ENCODE measurements around the gene FAM153A.
"Not testable (repeated sequence)": the region's sequence is repeated elsewhere in the genome, so short reads cannot be mapped to it uniquely, and the experiment has no call there.

The FAM153A gene

DNA sequence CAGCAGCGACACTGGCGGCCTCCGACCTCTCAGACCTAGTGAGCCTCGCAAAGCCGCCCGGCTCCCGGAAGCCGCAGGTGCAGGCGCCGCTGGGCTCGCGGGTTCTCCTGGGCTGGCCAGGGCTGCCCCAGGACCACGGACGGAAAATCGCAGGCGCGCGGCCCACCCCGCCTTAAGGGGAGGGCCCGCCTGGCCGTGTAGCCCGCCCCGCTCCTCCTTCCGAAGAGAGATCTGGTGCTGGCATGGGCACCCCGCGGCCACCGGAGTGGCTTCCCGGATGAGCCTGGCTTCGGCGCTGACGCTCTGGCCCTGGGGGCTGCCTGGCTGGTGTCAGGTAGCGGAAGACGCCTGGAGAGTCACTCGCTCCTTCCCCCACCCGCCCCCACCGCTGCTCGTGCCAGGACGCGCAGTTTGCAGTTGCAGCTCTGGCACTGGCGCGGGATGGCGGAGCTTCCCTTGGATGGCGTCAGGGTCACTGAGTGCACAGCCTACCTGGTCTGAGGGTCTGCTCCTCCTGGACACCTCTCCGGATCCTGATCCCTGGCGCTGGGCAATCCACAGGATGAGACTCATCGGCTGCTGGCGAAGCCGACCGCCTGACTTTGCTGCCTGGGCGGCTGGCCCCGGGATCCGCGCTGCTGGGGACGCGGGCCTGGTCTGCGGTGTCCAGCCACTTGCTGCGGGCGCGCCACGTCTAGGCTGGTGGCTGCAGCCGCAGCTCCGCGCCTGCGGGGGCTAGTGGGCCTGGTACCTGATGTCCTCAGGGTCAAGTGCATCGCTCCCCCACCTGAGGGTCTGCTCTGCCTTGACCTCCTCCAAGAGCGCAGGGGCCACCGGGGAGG lies at the start of gene FAM153A:
FAM153A (minus strand) TSS at position 108 of the 842 bp plus-strand sequence.
- not testable (repeated sequence) for DNase-seq

DNA sequence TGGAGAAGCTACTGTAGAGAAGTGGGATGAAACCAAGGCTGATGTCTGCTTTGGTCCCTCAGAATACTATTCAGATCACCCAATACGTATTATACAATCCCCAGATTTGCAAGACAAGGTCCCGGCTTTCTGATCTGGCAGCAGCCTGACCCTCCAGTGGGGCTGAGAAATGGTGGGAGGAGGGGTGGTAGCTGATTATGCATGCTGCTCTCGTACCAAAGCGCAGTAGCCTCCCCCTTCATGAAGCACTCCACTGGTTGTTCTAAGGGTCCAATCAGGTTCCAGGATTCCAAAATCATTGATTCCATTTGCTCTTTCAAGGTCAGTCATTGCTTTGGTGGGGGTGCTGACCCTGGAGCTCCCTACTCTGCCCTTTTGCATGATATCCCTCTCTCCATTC lies 49.6 kb upstream of the FAM153A start:
- not testable (repeated sequence) for DNase-seq

DNA sequence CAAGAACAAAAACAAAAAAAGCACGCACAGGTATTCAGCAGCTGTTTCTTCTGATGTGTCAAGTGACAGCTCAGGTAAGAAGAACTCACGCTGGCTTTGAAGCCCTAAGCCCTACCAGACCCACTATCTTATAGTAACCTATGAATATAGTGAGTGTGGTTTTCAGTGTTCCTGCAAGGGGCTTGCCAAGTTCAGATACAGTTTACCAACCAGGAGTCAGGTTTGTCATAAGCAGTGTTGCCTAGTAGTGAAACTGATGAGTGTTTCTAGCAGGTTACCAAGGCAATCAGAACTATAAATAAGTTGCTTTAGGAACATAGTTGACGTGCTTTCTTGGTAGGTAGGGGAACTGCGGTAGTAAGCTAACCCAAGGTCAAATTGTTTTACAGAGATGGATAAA lies 43.4 kb upstream of the FAM153A start:
- DNase-seq = not testable (repeated sequence)

DNA sequence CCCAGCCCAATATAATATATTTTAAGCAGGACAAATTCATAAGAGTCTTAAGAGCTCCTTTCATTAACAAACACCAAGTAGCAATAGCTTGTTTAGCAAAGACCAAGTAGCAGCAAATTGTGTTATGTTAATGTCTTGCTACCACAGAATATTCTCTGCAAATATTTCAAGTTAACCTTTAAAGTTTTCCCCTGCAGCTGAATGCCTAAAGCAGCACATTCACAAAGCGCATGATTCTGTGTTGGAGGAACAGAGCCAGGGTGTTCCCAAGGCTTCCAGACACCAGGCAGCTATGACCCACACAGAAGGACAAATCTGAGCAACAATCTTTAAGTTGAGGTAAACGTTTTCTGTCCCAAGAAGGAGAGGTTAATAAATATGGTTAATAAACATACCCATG lies 42.1 kb upstream of the FAM153A start:
- DNase-seq = not testable (repeated sequence)

DNA sequence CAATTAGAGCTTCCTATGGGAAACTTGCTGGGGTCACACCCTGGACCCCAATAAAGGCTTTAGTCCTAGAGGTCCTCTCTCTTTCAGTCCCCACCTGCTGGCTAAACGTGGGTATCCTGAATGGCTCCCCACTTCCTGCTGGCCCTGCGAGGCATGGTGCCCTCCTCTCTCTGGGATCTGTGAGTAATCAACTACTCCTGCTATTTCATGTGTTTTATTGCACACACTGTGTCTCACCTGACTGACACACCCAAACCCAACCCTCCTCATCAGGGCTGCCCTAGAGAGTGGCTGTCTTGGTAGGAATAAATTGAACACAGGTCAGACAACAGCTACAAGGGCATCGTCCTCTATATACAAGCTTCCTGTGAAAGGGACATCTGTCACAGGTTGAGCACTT lies 39.8 kb upstream of the FAM153A start:
- DNase-seq = not testable (repeated sequence)

DNA sequence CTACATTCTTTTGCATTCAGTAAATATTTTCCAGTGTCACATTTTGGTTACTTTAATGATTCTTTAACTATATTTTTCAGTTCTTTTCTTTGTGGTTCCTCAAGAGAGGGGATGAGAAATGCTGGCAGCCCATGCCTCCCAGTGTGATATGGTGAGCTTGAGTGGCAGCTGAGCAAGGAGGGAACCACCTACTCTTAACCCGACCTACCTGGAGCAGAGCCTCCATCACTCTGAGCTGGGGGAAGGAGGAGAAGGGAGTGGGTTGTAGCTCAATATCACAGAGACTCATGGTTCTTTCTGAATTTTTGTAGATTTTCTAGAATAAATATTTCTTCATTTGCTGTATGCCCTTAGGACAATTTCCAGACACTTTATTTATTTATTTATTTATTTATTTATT lies 37.0 kb upstream of the FAM153A start:
- not testable (repeated sequence) for DNase-seq

DNA sequence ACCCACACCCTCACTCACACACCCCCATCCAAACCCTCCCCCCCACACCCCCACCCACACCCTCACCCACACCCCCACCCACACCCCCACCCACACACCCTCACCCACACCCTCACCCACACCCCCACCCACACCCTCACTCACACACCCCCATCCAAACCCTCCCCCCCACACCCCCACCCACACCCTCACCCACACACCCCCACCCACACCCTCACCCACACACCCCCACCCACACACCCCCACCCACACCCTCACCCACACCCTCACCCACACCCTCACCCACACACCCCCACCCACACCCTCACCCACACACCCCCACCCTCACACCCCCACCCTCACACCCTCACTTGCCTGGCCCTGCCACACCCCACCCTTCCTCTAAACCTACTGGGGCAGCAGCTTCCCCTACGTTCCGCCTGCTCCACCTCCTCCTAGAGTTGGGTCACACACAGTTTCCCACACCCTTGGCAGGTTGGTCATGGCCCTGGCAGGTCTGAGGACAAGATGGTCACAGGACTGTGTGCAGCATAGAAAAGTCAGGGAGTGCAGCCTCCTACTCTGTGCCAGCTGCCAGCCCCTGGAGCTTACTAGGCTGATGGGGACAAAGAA lies 30.2 kb upstream of the FAM153A start:
- not testable (repeated sequence) for DNase-seq

DNA sequence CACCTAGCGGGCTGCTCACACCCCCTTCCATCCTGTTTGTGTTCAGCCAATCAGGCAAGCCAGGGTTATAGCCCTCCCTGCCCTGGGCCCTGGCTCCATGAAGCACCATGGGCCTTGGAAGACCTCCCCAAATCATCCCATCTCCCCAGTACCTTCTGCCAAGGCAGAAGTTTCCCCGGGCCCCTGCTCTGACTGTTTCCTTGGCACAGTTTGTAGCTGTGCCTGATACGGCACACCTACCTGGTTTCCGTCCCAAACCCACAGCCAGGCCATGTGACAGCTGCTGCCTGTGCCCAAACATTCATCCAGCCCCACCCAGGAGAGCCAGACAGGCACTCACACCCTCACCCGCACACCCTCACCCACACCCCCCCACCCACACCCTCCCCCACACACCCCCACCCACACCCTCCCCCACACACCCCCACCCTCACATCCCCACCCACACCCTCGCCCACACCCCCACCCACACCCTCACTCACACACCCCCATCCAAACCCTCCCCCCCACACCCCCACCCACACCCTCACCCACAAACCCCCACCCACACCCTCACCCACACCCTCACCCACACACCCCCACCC lies 29.6 kb upstream of the FAM153A start:
- not testable (repeated sequence) for DNase-seq

DNA sequence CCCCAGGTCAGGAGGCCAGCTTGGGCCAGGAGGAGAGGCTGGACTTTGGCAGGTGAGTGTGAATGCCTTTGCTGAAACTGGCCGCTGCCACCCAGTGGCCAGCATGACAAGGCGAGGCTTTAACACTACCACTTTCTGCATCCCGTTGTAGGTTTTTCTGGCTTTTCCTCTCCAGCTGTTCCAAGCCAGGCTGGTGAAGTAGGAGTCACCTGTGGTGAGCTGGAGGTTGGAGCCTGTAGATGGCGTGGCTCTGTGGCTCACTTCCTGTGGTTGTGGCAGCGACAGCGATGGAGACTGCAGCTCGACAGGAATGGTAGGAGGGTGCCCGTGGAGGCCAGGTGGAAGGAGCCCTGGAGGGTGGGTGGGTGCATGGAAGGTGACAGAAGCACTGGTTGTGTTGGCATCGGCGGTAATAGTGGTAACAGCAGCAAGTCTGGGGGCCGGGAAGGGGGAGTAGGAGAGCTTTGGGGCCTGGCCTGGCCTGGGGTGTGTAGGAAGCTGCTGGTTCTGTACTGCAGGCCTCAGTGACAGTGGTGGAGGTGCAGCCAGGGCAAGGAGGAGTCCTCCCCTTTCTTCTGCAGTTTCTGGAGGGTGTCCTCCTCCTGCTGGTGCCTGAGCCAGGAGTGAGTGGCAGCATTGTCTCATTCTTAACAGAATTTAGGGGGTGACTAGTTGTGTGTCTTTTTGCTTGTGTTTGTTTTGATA lies 26.7 kb upstream of the FAM153A start:
- not testable (repeated sequence) for DNase-seq

DNA sequence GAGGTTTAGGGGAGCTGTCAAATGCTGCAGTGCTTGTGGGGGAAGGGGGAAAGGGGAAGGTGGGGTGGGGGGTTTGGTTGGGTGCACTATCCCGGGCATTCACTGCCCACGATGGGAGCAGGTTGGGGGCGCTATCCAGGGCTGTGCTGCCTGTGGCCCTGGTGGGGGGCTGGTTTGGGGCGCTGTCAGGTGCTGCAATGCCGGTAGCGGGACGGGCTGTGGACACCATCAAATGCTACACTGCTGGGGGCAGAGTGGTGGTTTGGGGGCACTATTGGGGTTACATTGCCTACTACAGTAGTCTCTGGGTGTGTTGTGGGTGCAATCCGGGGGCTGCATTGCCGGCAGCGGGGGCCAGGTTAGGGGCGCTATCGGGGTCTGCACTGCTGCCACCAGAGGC lies 25.7 kb upstream of the FAM153A start:
- DNase-seq = not testable (repeated sequence)

DNA sequence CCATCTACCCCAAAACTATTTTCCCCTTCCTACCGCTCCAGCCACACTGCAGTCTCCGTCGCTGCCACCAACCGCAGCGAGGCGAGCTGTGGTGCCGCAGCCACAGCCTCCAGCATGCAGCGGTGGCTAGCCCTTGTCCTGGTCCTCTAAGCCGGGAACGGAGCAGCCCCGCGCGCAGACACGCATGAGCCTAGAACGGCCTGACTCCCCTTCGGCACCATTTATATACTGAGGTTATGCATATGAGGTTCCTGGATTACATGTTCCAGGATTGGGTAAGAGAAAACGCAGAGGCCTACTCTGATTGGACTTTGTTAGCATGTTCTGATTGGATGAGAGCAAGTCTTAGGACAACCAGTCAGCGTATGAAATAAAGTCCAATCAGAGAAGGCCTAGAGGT lies 24.6 kb upstream of the FAM153A start:
- DNase-seq = not testable (repeated sequence)

DNA sequence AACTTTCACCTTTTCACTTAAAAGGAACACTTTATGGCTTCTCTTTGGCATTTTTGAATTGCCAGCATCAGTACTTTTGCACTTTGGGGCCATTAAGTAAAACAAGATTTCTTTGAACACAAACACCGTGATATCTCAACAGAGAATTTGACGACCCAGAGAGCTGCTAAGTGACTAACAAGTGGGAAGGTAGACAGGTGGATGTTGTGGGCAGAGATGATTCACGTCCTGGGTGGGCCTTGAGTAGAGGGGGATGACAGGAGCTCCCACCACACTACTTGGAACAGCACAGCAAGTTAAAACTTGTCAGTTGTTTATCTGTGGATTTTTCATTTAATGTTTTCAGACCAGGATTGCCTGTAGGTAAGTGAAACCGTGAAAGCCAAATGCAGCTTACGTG lies 18.7 kb upstream of the FAM153A start:
- not testable (repeated sequence) for DNase-seq

DNA sequence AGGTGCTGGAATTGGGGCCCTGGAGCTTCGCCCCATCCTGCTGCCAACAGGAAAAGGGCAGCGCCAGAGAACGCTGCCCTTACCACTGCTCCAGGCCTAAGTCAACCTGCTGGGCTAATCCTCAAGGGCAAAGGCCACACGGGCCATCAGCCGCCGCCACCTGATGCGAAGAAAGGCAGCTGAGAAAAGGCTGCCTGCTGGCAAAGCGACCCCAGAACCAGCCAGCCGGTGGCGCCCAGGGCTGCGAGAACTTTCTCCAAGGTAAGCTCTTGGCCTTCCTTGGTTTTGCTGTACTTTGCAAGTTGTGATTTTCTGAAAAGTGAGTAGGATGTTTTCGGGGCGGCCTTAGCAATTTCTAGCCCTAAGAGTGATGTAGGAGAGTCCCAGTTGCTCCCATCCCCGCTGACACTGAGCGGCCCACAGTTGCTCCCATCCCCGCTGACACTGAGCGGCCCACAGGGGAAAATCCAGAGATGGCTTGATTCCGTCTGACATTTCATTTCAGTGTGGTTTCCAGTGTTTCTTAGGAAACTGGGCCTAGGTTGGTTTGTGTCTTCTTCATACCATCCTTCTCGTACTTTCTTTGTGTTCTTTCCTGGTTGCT lies 15.6 kb upstream of the FAM153A start:
- not testable (repeated sequence) for DNase-seq

DNA sequence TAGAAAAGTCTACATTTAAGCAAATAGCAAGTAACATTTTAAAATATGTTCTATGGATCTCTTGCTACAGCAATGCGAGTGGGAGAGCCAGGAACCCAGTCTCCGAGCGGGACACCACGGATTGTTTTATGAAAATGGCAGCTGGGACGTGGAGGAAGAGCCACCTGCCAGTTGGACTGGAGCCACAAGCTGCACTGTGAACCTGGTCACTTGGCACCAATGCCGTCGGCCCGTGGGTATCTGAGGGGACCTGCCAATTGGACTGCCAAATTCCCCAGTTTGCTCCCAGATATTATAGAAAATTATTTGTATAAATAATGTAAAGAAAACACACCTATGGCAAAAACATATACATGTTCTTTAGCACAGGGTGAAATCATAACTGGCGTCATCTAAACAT lies 10.6 kb upstream of the FAM153A start:
- not testable (repeated sequence) for DNase-seq

DNA sequence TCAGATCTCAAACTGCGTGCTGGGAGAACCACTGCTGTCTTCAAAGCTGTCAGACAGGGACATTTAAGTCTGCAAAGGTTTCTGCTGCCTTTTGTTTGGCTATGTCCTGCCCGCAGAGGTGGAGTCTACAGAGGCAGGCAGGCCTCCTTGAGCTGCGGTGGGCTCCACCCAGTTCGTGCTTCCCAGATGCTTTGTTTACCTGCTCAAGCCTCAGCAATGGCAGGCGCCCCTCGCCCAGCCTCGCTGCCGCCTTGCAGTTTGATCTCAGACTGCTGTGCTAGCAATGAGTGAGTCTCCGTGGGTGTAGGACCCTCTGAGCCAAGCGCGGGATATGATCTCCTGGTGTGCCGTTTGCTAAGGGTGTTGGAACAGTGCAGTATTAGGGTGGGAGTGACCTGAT lies 8.9 kb upstream of the FAM153A start:
- DNase-seq = not testable (repeated sequence)

DNA sequence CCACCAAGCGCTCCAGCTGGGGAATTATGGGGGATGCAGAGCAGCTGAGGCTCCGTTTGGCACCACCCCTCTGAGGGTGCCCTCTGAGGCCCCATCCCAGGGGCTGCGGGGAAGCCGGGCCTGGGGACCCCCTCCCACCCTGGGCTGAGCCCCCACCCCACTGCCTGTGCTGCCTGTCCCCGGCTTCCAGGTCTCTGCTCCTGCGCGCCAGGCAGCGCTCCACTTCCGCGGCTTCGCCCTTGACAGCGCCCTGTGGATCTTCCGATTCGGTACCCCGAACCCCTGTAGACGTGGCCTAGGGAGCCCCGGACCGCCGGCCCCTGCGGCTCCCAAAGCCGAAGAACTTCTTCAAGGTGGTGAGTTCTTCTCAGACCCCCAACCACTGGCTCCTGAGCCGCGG lies 530 bp downstream of the FAM153A start:
- DNase-seq = not testable (repeated sequence)

DNA sequence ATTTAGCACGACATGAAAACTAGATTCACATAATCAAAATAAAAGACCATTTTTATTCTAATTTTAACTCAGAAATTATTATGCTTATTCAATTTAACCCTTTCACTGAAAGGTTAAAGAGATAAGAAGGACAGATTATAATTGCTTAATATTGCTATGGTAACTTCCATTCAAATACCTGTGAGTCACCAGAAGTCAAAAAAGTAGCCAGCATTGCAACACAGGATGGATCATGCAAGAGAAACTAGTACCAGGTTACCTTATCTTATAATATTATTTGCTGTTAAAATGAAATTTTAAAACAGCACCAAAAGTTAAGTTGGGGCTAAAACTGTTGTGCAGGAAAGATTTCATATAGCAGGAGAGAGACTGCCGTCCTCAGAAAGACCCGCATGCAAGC lies 11.5 kb downstream of the FAM153A start:
- DNase-seq = not testable (repeated sequence)

DNA sequence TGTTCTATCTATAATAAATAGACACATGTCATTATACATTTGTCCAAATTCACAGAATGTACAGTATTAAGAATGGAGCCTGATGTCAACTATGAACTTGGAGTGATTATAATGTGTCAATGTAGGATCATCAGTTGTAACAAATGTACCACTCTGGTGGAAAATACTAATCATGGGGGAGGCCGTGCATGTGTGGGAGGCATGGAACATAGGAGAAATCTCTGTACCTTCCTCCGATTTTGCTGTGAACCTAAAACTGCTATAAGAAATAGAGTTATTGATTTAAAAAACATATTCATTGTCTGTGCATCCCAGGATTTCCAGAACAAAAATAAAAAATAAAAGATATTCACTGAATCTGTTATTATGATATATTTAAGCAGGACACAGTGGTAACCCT lies 12.1 kb downstream of the FAM153A start:
- DNase-seq = not testable (repeated sequence)

DNA sequence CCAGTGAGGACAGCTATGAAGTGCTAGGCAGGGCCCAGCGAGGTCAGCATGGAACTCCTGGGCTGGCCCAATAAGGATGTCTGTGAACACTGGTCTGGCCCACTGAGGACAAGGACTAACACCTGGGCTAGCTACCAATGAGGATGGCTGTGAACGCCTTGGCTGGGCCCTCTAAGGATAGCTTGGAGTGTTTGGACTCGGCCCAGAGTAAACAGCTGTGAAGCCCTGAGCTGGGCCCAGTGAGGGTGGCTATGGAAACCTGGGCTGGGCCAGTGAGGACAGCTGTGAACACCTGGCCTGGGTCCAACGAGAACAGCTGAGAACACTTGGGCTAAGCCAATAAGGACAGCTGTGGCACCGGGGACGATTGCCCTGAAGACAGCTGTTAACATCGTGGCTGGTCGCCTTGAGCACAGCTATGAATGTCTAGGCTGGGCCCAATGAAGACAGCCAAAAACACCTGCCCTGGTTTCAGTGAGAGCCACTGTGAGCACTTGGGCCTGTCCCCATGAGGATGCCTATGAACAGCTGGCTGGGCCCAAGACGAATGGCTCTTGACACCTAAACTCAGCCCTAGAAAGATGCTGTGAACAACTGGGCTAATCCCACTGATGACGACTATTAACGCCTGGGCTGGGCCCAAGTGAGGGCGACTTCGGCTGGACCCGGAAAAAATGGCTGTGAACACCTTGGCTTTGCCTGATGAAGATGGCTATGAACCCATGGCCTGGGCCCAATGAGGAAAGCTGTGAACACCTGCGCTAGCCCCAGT lies 18.8 kb downstream of the FAM153A start:
- not testable (repeated sequence) for DNase-seq

DNA sequence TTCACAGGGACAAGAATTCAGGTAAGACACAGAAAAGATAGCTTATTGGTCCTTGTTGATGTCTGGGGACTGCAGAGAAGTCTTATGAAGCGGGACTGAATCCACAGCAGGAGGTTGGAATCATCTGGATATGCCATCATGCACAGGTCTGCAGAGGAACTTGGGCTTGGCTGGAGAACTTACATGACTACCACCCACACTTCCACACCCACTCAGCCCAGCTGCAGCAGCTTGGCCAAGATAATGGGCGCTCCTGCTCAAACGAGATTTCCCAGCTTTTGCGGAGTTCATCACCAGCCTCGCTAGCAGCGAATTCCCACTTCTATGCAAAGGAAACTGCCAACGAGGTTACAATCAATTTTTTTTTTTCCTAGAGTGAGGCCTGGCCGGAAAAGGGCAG lies 21.7 kb downstream of the FAM153A start:
- not testable (repeated sequence) for DNase-seq

DNA sequence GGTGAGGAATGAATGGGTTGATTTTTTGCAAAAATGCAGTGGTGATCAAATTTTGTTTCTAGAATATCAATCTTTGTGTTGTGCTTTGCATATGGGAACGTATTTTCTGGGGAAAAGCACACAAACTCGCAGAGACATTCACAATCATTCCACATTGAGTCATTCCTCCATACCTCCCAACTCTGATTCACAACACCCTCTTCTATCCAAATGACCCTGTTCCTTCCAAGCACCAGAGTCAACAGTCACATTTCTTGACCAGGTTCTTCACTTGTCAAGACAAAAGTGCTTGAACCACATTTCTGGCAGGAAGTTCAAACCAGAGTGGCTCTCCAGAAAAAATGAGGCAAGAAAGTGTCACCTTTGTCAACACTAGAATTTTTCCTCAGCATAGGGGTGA lies 35.3 kb downstream of the FAM153A start:
- not testable (repeated sequence) for DNase-seq

DNA sequence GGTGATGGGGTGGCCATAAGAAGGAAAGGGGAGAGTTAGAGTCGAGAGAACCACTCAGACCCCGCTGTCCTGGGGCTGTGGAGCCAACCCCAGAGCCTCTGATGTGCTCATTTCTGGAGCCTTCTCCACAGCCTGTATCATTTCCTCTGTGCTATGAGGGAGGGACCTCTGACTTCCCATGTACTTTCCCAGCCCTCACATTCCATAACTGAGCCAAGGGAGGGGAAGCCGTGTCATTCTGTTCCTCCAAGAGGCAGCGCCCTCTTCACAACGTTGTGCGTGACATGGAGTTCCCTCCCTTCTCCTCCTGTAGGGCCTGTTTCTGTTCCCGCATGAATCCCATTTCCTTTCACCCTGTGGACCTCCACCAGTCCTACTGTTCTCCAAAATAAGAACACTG lies 57.8 kb downstream of the FAM153A start:
- DNase-seq = not testable (repeated sequence)
